DMS 273 treated with DMSO at 0.1 percent for 48 hours (cell line): Measurements from ENCODE around the gene PLOD1.
"Not testable (repeated sequence)": the region's sequence is repeated elsewhere in the genome, so short reads cannot be mapped to it uniquely, and the experiment has no call there.

Experiments
- DNase-seq: peaks from one replicate; lab custom pipeline; 2025; lab: John Stamatoyannopoulos, UW

PLOD1 gene

GRCh38 chr1:11938722-11939526, 4.4 kb downstream of the PLOD1 start:
- DNase-seq, result peak; percentile 67

GRCh38 chr1:11939794-11940193, 5.3 kb downstream of the PLOD1 start:
- not testable (repeated sequence) for DNase-seq

GRCh38 chr1:11940260-11940921, 5.9 kb downstream of the PLOD1 start:
- DNase-seq, result no peak

GRCh38 chr1:11942280-11942679, 7.8 kb downstream of the PLOD1 start:
- no peak for DNase-seq

- DNase-seq, result peak; percentile 87
These were observed 9.1 kb downstream of the PLOD1 start for GRCh38 chr1:11943619-11944018.

GRCh38 chr1:11944358-11944931, 9.9 kb downstream of the PLOD1 start:
- DNase-seq, result no peak

- no peak for DNase-seq
These were observed 12.1 kb downstream of the PLOD1 start for GRCh38 chr1:11946647-11947046.

GRCh38 chr1:11948822-11949458, 14.4 kb downstream of the PLOD1 start:
- DNase-seq, result no peak

GRCh38 chr1:11951901-11952300, 17.4 kb downstream of the PLOD1 start:
- DNase-seq, result peak; percentile 82

GRCh38 chr1:11952455-11953109, 18.1 kb downstream of the PLOD1 start:
- no peak for DNase-seq

- DNase-seq, result no peak
These were observed 20.7 kb downstream of the PLOD1 start for GRCh38 chr1:11955221-11955620.

- DNase-seq, result no peak
These were observed 22.9 kb downstream of the PLOD1 start for GRCh38 chr1:11957398-11957797.

- DNase-seq, result no peak
These were observed 23.4 kb downstream of the PLOD1 start for GRCh38 chr1:11957897-11958296.

- DNase-seq, result no peak
These were observed 25.8 kb downstream of the PLOD1 start for GRCh38 chr1:11960276-11960675.

- no peak for DNase-seq
These were observed 26.2 kb downstream of the PLOD1 start for GRCh38 chr1:11960715-11961114.

GRCh38 chr1:11961230-11961629, 26.7 kb downstream of the PLOD1 start:
- no peak for DNase-seq

- no peak for DNase-seq
These were observed 29.1 kb downstream of the PLOD1 start for GRCh38 chr1:11963622-11964021.

GRCh38 chr1:11964656-11965055, 30.1 kb downstream of the PLOD1 start:
- DNase-seq, result no peak

- DNase-seq, result peak; percentile 78
These were observed 32.6 kb downstream of the PLOD1 start for GRCh38 chr1:11967028-11967547.

GRCh38 chr1:11970441-11971185, 36.1 kb downstream of the PLOD1 start:
- DNase-seq, result no peak

GRCh38 chr1:11977625-11978024, 43.1 kb downstream of the PLOD1 start:
- no peak for DNase-seq
